GM18502 (cell line): ENCODE results near the gene KYAT1.

Source experiments
- ATAC-seq: cut with Tn5 transposase; IDR thresholded peaks from one replicate; pipeline ENCODE4 v1.9.1; 2021; ENCODE audit warnings: mild to moderate bottlenecking; ENCODE audit not compliant: unreplicated experiment, poor library complexity

Gene KYAT1

GRCh38 chr9:128788445-128788844 lies 93.3 kb downstream of the KYAT1 start:
- ATAC-seq = no peak

- no peak for ATAC-seq
Measured at GRCh38 chr9:128787659-128788058, 94.1 kb downstream of the KYAT1 start.

GRCh38 chr9:128786681-128787601 lies 94.8 kb downstream of the KYAT1 start, which contains the start of gene TBC1D13:
TSS of gene TBC1D13 (plus strand) at chr9:128787253. CDS start at chr9:128787354, 101 bp downstream.
- ATAC-seq = peak; percentile 85

GRCh38 chr9:128785427-128785826 lies 96.3 kb downstream of the KYAT1 start:
- no peak for ATAC-seq
